Lower leg skin (tissue), 3 donors: Measurements from ENCODE around the gene MED25.

Experiments used
- POLR2A ChIP-seq, 2 donors: fragments of 450-650 bp; IDR thresholded peaks; one replicate each; pipeline ENCODE4 v1.6.1; 2016 to 2017; ENCODE audit warnings: antibody characterized with exemption in 2 of 2, mild to moderate bottlenecking in 1 of 2, moderate library complexity in 1 of 2
- TF ChIP-seq, protein P1 (sequence below), 3 donors: fragments of 450-650 bp; IDR thresholded peaks; one replicate each; pipeline ENCODE4 v1.5.1; 2016; ENCODE audit warnings: antibody characterized with exemption in 3 of 3, mild to moderate bottlenecking in 3 of 3, moderate library complexity in 2 of 3

DNA sequence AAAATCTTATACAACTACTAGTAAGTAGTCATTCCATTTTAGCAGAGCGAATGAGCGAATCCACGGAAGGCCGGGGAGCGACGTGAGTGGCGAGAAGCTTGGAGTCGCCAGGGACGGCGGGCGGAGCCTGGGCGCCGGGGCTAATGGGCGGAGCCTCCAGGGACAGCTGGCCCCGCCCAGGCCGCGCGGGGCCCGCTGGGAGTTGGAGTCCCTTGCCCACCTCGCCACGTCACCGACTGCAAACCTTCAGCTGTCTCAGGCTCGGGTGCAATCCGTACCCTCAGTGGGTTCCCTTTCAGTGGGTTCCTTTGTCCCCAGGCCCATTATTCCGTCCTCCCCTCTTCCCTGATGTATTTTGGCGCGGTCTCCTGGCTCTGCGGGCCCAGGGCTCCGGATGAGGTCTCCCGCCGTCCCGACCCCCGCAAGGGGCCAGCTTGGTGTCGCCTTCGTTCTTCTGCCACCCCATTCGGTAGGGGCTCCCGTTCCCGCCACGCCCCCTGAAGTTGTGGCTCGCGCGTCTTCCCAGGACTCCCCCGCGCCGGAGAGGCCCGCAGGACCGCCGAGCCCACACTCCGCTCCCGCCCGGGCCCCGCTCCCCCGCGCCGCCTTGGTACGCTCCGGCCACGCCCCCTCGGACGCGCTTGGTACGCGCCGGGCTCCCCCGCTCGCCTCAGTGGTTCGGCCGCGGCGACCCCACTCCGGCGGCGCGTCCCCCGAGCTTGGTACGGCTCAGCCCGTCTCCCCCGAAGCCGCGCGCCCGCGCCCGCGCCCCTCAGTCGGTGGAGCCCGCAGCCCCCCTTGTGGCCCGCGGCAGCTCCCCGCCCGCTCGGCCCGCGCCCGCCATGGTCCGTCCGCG lies 32.6 kb downstream of the MED25 start, which contains the start of gene PTOV1:
- TF ChIP-seq, protein P1, sequence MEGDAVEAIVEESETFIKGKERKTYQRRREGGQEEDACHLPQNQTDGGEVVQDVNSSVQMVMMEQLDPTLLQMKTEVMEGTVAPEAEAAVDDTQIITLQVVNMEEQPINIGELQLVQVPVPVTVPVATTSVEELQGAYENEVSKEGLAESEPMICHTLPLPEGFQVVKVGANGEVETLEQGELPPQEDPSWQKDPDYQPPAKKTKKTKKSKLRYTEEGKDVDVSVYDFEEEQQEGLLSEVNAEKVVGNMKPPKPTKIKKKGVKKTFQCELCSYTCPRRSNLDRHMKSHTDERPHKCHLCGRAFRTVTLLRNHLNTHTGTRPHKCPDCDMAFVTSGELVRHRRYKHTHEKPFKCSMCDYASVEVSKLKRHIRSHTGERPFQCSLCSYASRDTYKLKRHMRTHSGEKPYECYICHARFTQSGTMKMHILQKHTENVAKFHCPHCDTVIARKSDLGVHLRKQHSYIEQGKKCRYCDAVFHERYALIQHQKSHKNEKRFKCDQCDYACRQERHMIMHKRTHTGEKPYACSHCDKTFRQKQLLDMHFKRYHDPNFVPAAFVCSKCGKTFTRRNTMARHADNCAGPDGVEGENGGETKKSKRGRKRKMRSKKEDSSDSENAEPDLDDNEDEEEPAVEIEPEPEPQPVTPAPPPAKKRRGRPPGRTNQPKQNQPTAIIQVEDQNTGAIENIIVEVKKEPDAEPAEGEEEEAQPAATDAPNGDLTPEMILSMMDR (IDR thresholded peaks at IDR 0.05) = peak in 1 of 3 donors; percentile 24
- no peak for TF ChIP-seq POLR2A (IDR thresholded peaks at IDR 0.05)
